ENCODE data around the gene PRDM15.

The PRDM15 gene

DNA sequence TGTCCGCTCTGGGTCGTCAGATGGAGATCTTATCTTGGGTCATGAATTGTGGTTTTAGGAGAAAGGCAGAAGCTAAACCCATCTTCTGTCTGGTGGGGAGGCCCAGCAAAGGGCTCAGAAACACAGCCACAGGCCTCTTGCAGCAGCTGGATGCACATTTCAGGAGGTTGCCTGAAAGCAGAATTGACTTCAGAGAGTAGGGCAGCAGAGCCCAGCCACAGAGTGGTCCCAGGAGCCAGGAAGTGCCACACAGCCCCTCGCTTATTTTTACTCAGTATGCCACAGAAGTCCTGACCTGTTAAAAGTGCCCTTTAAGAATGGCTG, 104.0 kb downstream of the PRDM15 start:
- DNase-seq: no peak

GRCh38 chr21:41774467-41775148, 104.5 kb downstream of the PRDM15 start:
- DNase-seq: no peak

- no peak for DNase-seq
These were observed 106.6 kb downstream of the PRDM15 start for GRCh38 chr21:41772351-41773080.

DNA sequence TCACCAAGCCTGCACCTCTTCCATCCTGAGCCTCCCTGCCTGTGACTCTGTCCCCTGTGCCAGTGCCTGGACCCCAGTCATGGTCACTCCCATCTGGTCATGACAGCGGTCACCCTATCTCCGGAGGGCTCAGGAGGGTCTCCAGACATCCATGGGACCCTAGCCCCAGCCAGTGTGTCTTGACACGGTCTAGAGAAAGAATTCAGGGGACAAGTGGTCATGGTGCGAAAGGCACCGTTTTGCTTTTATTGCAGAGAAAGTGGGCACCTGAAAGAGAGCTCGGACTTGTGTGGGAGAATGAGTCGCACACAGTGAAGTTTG, 107.6 kb downstream of the PRDM15 start:
- DNase-seq: no peak

- DNase-seq: no peak
These were observed 108.1 kb downstream of the PRDM15 start for GRCh38 chr21:41770901-41771624.

- no peak for DNase-seq
These were observed 109.2 kb downstream of the PRDM15 start for GRCh38 chr21:41769933-41770332.

- DNase-seq: no peak
These were observed 109.6 kb downstream of the PRDM15 start for GRCh38 chr21:41769521-41769920.

DNA sequence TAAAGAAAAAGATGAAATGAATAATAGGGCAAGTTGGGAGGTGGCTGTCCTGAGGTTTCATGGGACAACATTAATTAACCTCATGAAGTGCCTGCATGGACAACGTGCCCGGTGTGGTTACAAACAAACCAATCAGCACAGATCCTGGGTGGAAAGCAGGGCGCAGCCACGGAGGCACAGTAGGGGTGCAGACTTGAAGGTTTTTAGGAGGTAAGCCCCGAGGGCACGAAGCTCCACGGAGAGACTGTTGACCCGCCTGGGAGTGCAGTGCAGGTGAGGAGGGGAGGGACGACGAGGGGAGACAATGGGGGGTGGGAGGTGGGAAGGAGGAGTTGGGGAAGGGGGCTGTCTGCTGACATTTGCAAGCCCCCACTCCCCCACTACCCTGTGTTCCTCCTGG, 110.0 kb downstream of the PRDM15 start:
- DNase-seq: no peak

- peak; percentile 22 for DNase-seq
These were observed 110.6 kb downstream of the PRDM15 start for GRCh38 chr21:41768437-41769042.

DNA sequence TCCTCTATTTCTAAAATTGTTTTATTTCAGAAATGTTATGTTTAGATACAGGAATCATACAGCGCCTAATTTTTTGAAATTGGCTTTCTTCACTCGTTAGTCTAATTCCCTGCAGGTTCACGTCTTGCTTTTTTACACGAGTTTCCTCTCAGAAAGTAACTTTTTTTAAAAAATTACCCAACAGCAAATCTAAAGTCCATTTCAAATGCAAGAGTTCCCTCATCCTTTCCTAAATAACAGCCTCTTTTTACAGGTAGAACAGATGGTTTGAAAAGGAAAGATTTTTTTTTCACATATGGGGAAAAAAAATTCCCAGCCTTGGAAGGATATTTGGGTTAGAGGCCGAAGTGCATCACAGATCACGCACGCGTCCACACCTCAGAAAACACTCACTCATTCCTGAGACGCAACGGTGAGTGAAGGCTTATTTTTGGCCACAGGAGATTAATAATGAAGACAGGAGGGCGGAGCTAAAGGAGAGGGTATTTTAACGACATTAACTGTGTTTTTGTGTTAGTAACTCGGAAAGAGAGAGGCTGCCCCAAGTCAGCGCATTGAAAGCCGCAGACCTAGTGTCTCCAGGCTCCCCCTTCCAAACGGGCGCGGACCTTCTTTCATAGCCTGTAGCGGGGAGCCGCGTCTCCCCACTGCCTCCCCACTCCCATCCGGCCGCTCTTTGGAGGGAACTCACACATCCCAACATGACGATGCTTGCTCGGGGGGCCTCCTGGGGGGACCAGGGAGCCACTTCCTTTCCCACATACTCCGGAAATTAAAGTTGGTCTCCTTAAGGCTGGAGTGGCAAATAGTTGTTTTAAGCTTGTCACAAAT, 111.3 kb downstream of the PRDM15 start:
- DNase-seq: no peak

GRCh38 chr21:41766883-41767605, 112.1 kb downstream of the PRDM15 start, which contains the start of gene RIPK4:
TSS of gene RIPK4 (minus strand) at chr21:41767052. CDS start at chr21:41767041, 11 bp downstream.
- no peak for DNase-seq

GRCh38 chr21:41765973-41766882, 112.9 kb downstream of the PRDM15 start:
- DNase-seq: no peak

DNA sequence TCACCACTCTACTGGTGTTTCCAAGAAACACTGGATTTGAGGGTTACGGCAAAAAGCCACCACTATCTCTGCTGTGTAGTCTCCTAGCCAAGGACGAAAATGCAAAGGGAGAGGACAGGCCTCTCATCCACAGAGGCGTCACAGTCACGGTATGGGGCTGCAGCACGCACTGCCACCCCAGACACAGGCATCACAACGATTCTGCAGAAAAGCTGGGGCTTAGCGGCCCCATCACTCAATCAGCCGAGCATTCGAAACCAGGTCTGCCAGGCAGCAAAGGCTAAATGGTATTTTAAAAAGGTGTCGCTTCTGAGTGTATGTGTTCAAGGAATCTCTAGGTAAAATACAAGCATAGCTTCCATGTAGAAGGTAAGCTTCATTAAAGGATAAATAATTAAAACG, 113.7 kb downstream of the PRDM15 start:
- DNase-seq: no peak

DNA sequence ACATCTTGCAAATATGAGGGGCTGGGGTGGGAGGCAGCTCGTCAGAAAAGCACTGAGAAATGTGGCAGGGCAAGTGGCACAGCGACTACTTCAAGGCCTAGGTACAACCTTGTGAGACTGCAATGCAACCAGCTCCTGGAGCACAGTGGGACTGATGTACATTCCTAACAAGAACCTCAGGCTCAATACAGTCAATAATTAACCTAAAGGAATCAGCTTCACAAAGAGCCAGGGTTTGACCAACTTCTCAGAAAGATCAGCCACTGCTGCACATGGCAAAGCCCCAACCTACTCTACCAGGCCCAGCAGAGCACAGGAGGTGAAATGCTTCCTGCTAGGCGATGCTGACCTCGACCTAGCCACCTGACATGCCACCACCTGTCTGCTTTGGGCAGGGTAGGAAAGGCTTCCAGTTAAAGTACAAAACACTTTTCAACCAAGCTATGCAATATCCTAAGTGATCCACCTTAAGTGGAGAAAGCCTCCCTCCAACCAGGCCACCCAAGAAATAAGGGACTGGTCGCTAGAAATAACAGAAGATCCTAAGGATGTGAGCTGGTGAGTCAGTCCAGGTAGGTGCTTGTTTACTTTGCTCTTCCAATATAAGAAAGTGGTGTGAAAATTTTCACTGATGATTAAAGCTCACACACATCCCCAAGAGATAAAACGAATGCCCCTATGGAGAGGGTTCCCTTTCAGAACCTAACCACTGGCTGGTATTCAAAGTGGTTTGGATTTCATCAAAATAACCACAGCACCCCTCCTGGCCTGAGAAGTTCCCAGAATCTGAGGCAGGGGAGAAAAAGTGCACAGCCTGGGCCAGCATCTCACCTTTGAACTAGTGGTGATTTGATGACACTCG, 114.4 kb downstream of the PRDM15 start:
- no peak for DNase-seq

GRCh38 chr21:41763996-41764395, 115.1 kb downstream of the PRDM15 start:
- DNase-seq: no peak

- DNase-seq: no peak
These were observed 115.7 kb downstream of the PRDM15 start for GRCh38 chr21:41763398-41763931.

- no peak for DNase-seq
These were observed 116.4 kb downstream of the PRDM15 start for GRCh38 chr21:41762753-41763152.

DNA sequence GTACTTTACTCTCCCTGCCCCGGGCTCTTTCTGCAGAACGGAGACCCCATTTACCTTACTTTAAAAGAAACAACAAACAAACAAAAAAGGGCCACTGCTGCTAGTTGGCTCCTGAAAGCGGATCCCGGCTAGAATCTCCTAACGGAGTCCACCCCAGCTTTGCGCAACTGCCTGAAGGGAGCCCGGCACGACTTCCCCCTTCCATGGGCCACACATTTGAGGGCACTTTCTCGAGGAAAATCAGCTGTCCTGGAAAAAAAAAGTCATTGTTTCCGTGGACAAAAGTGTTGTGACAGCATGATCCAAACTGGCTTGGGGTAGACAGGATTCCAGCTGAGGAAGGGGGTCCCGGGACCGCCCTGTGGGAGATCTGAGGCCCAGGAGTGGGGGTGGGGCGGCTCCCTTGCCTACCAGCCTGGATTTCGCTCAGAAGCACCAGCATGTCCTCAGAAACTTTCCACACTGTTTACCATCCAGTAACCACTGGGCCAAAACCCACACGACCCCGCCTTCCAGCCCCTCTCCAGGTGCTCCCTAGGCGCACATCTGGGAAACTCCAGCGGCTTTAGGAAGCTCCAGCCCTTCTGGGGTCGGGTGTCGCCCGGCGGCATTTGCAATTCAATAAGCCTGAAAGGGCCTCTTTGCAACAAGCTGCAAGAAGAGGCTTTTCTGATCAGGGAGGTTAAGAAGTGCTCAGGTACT, 117.1 kb downstream of the PRDM15 start:
- DNase-seq: peak; percentile 85
